T-helper 1 cell (primary cell): Measurements from ENCODE around the gene MCTP2.
A peak's percentile ranks its signal among the peaks of the same experiment; 100 is the strongest.

ENCODE experiments used
- DNase-seq, 5 donors: peaks; one replicate each; pipeline ENCODE4 v3.0.0-alpha.2; 2012 to 2020

Gene MCTP2

GRCh38 chr15:94300612-94301011 is 69.3 kb downstream of the MCTP2 start:
- no peak for DNase-seq

DNA sequence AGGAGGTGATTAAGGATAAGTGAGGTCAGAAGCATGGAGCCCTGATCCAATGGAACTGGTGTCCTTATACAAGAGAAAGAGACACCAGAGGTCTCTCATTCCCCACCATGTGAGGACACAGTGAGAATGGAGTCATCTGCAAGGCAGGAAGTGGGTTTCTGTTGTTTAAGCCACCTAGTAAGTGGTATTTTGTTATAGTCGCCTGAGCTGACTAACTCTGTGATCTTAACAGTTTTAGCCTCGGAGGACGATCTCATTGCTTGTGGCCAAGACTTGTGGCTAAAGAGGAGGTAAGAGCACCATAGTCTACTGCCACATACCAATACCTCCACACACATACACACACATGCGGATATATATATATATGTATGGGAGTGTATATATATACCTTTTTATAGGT is 73.8 kb downstream of the MCTP2 start:
- DNase-seq = peak in 1 of 5 donors; percentile 84

DNA sequence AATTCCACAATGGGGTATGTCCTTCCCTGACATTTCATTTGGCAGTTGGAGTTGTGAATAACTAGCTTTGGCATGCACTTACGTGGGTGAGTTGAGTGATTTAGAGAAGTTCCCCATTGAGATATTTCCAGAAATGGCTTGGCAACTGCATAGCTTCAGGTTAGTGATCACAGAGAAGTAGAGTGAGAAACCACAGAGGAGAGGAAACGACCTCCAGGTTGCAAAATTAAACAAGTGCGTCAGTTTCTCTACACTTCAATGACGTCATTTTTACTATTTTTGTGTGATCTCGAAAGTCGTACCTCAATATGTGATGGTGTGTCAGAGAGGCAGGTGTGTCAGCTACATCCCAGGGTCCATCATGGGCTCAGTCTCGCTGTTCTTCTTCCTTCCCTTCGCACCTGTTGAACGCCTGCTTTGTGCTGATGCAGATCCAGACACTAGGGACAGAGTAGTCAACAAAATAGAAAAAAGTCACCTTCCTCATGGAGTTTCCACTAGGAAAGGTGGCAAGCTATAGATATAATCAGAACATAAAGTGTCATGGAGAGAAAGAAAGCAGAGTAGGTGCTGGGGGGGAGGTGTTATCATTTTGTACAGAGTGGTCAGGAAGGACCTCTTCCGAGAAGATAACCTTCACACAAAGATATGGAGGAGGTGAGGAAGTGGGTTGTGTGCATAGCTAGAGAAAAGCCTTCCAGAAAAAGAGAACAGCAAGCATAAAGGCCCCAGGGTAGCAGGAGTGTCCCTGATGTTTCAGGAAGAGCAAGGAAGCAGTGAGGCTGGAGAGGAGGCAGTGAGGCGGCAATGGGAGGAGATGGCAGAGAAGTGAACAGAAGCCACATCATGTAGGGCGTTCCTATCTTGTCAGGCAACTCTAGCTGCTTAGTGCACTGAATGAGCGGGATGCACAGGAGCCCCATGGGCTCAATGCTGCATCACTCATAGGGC is 75.6 kb downstream of the MCTP2 start:
- peak in 1 of 5 donors; percentile 86 for DNase-seq

DNA sequence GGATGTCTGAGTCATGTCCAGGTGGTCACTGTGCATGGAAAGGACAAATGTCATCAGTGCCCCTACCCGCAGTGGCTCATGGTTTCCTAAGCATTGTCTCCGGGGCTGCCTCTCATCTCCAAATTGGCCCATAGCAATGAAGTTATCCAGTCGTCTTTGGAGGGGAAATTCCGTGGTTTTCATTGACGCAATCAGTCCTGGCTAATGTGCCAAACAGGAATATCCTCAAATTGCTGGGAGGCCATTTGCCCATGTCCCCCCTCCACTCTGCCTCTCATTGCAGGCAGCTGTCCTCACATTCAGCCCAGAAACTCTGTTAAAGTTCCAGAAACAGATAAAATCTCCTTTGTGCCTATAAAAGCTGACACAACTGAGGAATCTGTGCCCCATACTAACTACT is 81.6 kb downstream of the MCTP2 start:
- no peak for DNase-seq

- no peak for DNase-seq
These were observed 83.3 kb downstream of the MCTP2 start for GRCh38 chr15:94314639-94315038.

GRCh38 chr15:94317211-94317610 is 85.8 kb downstream of the MCTP2 start:
- DNase-seq = no peak

- DNase-seq = no peak
These were observed 90.8 kb downstream of the MCTP2 start for GRCh38 chr15:94322141-94322540.

- no peak for DNase-seq
These were observed 91.7 kb downstream of the MCTP2 start for GRCh38 chr15:94323076-94323475.

- DNase-seq = peak; percentile 9 to 70 (median 26)
These were observed 92.9 kb downstream of the MCTP2 start for GRCh38 chr15:94324117-94324826.

GRCh38 chr15:94324835-94325767 is 93.7 kb downstream of the MCTP2 start:
- DNase-seq = peak in 1 of 5 donors; percentile 29

GRCh38 chr15:94327356-94327936 is 96.1 kb downstream of the MCTP2 start:
- DNase-seq = no peak

DNA sequence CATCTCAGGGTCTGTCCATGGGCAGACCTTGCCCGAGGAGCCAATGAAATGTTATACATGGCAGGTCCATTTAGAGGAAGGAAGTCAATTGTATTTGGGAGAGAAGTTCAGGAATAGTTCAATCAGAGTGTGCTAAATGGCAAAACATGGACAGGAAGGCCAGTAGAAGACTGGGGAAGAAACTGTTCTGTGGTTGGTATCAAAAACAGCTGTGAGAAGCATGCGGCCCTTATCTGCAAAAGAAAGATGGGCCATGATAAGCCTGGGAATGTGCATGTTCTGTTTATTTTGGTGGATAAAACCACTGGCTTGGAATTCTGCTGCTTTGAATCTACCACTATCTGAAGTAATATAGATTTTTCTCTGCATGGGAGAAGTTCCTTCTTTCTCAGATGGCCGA is 100.4 kb downstream of the MCTP2 start:
- DNase-seq = no peak

- DNase-seq = no peak
These were observed 104.3 kb downstream of the MCTP2 start for GRCh38 chr15:94335616-94336015.

- no peak for DNase-seq
These were observed 105.6 kb downstream of the MCTP2 start for GRCh38 chr15:94336817-94337467.

- DNase-seq = no peak
These were observed 107.0 kb downstream of the MCTP2 start for GRCh38 chr15:94338243-94338846.

- DNase-seq = no peak
These were observed 114.9 kb downstream of the MCTP2 start for GRCh38 chr15:94346282-94346681.

DNA sequence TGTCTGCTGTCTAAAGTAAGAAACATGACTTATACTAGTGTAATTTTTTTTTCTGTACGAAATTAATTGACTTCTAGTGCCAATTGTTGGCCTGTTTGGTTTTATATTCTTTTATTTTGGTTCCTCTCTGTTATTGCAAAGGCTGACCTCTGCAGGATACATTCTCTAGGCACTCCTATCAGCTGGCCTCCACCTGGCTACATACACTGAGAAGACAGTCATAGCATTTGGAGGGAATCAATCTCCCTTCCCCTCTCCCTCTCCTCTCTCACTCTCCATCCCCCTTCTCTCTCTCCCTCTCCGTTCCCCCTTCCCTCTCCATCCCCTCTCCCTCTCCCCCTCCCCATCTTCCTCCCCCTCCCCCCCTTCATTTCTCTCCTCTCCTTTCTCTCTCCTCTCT is 116.7 kb downstream of the MCTP2 start:
- DNase-seq = no peak

GRCh38 chr15:94351031-94351535 is 119.7 kb downstream of the MCTP2 start:
- no peak for DNase-seq

DNA sequence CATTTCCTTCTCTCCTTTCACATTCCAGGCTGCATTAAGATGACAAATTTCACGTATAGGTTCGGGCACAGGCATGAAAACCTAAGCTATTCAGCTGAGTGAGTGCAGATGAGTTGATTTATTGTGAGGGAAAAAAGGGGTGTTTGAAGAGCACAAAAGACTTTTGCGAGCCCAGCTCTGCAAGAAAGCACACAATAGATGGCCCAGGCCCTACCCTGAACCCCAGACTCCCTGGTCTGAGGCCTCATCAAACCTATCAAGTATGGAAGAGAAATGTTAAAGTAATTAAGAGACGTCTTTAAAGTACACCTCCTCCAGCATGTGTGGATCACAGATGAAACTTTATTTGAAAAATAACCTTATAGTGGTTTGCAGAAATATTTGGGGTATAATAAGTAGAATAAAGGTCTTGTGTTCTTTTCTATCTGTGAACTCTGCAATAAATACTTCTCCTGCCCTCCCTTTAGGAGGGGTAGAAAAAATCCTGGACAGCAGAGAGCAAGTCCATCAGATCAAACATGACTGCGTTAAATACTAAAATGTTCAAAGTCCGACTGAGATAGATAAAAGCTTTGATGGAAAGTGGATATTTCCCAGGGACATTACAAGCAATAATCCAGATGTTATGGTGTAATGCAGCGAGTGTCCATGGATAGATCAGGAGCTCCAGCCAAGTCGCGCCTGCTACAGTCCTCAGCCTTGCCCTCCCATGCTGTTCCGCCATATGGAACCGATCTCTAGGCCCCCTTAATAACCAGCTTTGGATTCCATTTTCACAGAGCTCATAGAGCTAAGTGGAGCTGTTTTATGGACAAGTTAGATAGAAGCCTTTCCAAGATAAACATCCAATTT is 121.5 kb downstream of the MCTP2 start:
- no peak for DNase-seq

GRCh38 chr15:94353488-94353820 is 122.1 kb downstream of the MCTP2 start:
- no peak for DNase-seq
